Measurements from ENCODE around the gene TTLL13.

Gene TTLL13

DNA sequence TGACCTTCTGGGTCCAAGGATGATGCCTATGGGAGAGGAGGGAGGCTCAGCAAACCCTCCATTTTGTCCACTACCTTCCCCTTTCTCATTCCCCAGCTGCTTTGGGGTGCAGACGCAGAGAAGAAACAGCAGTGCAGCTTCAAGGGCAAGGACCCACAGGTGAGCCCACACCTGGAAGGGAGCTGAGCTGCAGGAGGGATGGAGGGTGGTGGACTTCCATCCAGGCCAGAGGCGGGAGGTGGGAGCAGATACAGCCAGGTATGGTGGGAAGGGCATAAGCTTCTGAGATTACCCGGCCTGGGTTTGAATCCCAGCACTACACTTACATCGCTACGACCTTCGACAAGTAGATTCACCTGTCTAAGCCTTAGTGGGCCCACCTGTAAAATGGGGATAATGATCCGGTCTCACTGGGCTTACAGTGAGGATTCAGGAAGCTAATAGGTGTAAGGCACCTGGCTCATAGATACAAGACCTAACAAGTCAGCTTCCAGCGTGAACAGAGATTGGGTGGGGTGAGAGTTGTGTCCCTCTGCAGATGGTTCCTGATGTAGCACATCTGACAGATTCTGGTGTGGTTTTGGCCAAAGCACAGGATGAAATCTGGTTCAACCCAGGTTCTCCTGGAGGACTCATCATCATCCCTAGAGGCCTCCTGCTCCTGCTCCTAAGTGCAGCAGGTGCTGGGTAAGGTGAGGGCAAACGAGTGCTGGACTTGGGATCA is 31.5 kb upstream of the TTLL13 start:
- DNase-seq (ENCODE audit: low read depth), result no peak

DNA sequence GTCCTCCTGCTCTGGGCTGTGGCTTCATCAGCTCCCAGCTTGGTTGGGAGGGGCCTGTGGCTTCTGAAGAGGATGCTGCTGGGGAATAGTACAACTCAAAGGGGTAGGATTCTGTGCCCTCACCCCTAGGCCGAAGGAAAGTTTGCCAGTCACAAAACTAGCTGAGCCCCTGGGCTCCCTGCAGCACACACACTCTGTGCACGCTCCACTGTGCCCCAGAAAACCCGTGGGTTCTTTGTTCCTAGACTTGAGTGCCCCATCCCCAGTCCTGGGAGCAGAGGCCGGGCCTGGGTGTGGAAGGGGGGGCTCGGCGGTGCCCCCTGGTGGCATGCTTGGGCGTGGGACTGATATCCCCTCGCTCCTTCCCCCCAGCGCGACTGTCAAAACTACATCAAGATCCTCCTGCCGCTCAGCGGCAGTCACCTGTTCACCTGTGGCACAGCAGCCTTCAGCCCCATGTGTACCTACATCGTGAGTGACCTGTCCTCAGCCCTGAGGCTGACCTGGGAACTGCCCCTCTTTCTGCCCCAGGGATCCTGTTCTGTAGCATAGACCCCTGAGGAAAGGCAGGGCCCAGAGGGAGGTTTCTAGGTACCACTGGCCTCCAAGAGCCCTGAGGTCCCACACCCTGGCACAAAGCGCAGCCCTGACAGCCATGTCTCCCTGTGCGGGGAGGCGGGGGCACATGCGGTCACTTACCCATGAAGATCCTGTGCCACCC is 29.8 kb upstream of the TTLL13 start:
- no peak for DNase-seq (ENCODE audit: low read depth)

DNA sequence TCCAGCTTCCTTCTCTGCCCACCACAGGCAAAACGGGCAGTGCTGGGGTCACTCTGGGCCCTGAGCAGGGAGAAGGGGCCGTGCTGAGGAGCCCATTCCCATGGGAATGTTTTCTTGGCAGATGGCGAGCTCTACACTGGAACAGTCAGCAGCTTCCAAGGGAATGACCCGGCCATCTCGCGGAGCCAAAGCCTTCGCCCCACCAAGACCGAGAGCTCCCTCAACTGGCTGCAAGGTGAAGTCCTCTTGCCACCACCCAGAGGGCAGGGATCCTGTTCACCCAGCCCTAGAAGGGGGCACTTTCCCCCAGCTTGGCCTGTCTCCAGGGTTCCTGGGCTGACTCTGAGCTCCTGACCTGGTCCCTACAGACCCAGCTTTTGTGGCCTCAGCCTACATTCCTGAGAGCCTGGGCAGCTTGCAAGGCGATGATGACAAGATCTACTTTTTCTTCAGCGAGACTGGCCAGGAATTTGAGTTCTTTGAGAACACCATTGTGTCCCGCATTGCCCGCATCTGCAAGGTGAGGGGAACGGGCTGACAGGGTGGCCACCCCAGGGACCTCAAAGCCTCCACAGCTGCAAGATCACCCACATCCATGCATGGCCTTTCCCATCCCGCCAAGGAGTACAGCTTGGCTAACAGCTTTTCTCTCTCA is 28.0 kb upstream of the TTLL13 start:
- DNase-seq (ENCODE audit: low read depth), result peak; percentile 81

DNA sequence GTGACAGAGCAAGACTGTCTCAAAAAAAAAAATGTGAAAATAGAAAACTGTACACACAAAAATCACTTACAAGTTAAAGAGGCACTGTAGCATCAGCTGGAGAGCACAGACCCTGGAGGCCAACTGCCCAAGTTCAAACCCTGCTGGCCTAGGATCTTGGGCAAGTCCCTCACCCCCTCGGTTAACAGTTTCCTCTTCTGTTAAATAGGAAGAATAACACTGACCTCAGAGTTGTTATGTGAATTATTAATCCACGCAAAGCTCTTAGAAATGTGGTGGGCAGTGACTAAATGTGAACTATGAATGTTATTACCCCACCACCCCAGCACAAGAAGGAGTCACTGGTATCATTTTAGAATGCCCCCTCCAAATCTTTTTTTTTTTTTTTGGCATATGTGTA is 26.8 kb upstream of the TTLL13 start:
- no peak for DNase-seq (ENCODE audit: low read depth)

- DNase-seq (ENCODE audit: low read depth), result no peak
These were observed 25.8 kb upstream of the TTLL13 start for GRCh38 chr15:90223441-90224165.

DNA sequence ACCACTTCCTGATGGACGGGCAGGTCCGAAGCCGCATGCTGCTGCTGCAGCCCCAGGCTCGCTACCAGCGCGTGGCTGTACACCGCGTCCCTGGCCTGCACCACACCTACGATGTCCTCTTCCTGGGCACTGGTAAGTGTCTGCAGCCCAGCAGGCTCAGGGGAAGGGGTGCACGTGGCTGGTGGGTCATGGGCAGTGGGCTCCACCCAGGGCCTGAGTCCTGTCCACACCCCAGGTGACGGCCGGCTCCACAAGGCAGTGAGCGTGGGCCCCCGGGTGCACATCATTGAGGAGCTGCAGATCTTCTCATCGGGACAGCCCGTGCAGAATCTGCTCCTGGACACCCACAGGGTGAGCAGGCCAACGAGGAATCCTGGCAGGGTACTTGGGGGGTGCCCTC is 24.3 kb upstream of the TTLL13 start:
- DNase-seq (ENCODE audit: low read depth), result no peak

DNA sequence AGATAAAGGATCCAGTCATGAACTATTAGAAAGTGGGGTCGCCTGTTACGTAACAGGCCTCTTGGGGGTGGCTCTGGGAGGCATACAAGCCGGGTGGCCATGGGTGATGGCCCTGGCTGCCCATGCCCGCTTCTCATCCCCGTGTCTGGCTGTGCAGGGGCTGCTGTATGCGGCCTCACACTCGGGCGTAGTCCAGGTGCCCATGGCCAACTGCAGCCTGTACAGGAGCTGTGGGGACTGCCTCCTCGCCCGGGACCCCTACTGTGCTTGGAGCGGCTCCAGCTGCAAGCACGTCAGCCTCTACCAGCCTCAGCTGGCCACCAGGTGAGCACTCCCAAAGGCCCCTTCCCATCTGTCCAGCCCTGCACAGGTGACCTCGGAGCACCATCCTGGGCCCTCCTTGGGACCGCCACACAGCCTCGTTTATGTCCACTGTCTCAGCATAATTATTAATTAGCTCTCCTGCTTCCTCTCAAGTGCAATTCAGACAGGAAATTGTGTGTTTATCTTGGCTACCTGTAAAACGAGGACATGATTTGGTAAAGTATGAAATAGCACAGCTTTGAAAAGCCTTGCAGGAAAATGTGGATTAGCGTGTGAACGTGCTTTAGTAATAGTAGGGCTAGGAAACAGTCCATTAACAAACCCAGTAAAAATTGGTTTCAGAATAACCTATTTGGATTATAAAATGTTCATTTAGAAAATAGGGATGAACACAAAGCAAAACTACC is 23.7 kb upstream of the TTLL13 start:
- no peak for DNase-seq (ENCODE audit: low read depth)

GRCh38 chr15:90227336-90227735 is 22.0 kb upstream of the TTLL13 start:
- no peak for DNase-seq (ENCODE audit: low read depth)

DNA sequence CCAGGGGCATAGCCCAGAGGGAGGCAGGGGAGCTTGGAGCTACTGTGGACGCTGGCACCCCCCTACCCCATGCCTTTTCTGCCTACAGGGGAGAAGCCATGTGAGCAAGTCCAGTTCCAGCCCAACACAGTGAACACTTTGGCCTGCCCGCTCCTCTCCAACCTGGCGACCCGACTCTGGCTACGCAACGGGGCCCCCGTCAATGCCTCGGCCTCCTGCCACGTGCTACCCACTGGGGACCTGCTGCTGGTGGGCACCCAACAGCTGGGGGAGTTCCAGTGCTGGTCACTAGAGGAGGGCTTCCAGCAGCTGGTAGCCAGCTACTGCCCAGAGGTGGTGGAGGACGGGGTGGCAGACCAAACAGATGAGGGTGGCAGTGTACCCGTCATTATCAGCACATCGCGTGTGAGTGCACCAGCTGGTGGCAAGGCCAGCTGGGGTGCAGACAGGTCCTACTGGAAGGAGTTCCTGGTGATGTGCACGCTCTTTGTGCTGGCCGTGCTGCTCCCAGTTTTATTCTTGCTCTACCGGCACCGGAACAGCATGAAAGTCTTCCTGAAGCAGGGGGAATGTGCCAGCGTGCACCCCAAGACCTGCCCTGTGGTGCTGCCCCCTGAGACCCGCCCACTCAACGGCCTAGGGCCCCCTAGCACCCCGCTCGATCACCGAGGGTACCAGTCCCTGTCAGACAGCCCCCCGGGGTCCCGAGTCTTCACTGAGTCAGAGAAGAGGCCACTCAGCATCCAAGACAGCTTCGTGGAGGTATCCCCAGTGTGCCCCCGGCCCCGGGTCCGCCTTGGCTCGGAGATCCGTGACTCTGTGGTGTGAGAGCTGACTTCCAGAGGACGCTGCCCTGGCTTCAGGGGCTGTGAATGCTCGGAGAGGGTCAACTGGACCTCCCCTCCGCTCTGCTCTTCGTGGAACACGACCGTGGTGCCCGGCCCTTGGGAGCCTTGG is 21.3 kb upstream of the TTLL13 start:
- no peak for DNase-seq (ENCODE audit: low read depth)

GRCh38 chr15:90228960-90229359 is 20.4 kb upstream of the TTLL13 start:
- DNase-seq (ENCODE audit: low read depth), result no peak

DNA sequence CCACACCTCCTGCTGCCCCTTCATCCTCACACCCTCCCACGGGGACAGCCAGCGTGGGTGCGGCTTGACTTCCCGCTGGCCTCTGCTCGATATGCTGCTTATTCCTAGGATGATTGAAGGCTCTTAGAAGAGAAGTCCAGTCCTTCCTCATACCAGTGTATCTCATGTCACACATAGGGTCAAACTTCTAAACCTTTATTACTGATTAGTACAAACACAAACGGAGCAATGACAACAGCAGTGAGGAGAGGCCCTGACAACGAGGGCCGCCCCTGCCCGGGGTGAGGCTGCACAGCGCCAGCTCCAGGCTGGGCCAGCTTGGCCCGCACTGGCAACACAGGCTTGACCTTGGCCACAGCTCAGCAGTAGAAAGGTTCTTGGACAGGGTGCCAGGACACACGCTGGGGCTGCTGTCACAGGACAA is 19.3 kb upstream of the TTLL13 start:
- no peak for DNase-seq (ENCODE audit: low read depth)

DNA sequence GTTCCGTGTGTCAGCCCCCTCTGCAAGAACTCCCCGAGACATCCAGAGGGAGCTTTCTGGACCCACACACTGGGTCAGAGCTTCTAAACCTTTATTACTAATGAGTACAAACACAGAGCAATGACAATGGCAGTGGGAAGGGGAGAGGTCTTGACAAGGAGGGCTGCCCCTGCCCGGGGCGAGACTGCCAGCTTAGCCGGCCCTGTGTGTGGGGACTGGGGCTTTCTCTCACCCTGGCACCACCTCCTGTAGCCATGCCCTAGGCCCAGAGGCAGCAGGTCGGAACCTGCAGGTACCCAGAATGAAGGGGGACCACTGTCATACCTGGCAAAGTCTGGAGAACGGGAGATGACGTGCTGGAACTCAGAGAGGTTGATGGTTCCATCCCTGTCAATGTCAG is 18.7 kb upstream of the TTLL13 start:
- DNase-seq (ENCODE audit: low read depth), result no peak

- no peak for DNase-seq (ENCODE audit: low read depth)
These were observed 18.0 kb upstream of the TTLL13 start for GRCh38 chr15:90231028-90232017.

- no peak for DNase-seq (ENCODE audit: low read depth)
These were observed 17.2 kb upstream of the TTLL13 start for GRCh38 chr15:90232196-90232595.

- no peak for DNase-seq (ENCODE audit: low read depth)
These were observed 16.4 kb upstream of the TTLL13 start for GRCh38 chr15:90232941-90233386.

GRCh38 chr15:90233387-90234095 is 15.8 kb upstream of the TTLL13 start, which contains the start of gene CIB1:
Gene CIB1, minus strand, starts transcription at chr15:90233941. Its CDS starts 56 bp downstream, at chr15:90233885.
- peak; percentile 92 for DNase-seq (ENCODE audit: low read depth)

GRCh38 chr15:90234096-90234988 is 15.0 kb upstream of the TTLL13 start, which contains the start of gene GDPGP1:
Gene GDPGP1, plus strand, starts transcription at chr15:90234209. Its CDS starts 6,700 bp downstream, at chr15:90240909.
- no peak for DNase-seq (ENCODE audit: low read depth)
